ENCODE data around the gene ENKUR.

Gene ENKUR

GRCh38 chr10:24944512-24945255 lies 71.3 kb downstream of the ENKUR start:
- no peak for DNase-seq (ENCODE audit: low spot score)

DNA sequence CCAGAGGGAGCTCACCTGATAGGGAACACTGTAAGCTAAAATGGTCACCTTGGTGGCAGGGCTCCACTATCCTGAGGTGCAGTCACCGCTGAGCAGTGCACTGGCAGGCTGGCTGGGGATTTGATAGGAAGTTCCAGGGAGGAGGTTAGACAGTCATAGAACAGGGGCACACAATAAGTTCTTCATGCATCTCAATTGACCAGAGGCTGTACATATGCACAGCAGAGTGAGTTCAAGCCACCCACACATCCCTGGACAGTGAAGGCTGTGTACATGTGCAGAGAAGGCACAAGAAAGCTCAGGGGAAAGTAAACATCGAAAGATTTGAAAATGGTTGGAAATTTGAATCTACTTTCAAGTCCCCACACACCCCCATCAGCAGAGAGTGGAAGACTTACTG lies 77.4 kb downstream of the ENKUR start:
- DNase-seq (ENCODE audit: low spot score) = no peak

GRCh38 chr10:24938076-24938475 lies 77.9 kb downstream of the ENKUR start:
- no peak for DNase-seq (ENCODE audit: low spot score)

DNA sequence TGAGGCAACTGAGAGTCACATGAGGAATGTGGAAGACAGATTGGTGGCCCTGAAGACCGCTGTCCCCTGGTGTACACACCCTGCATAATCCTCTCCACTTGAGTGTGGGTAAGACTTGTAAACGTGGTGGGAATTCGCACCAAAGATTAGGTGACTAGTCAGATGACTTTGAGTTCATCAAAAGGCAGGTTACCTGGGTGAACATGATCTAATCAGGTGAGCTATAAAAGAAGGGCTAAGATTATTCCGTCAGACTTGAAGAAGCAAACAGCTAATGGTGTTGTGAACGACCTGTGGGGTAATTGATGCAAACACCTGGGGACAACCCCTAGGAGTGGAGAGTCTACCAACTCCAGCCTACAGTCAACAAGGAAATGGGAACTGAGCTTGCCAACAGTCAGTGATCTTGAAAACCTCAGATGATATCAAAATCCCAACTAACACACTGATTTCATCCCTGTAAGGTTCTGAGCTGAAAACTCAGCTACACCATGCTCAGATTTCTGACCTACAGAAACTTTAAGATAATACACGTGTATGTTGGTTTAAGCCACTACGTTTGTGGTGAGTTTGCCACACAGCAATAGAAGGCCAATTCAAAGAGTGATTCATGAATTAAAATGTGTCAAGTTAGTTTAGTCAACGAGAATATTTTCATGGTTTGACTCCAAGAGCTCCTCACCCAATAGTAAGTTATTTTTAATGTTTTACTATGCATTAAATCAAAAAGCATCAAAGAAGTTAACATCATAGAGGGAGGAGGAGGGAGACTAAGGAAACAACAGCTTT lies 80.3 kb downstream of the ENKUR start:
- no peak for DNase-seq (ENCODE audit: low spot score)
